CD4-positive, CD25-positive, alpha-beta regulatory T cell (primary cell): ENCODE measurements around the gene ACTR1B. TPM values are rescaled to one million over a fixed set of nuclear protein-coding genes. Genes with fewer than 3 reads are reported as not detected.
"Not testable (repeated sequence)": the region's sequence is repeated elsewhere in the genome, so short reads cannot be mapped to it uniquely, and the experiment has no call there.

ENCODE experiments used
- ATAC-seq, 2 donors: fragments of 150-1000 bp; cut with Tn5 transposase; one replicate each; pipeline ENCODE4 v1.10.0; 2021; ENCODE audit warnings: low read depth in 2 of 2, moderate number of reproducible peaks in 2 of 2, moderate library complexity in 1 of 2
- DNase-seq, 3 donors: peaks; one replicate each; pipeline versions ENCODE4 v3.0.0 to v3.0.0-alpha.2; 2012 to 2022; ENCODE audit warnings: mixed read lengths in 1 of 3
- H3K27ac ChIP-seq: one replicate; pipeline ENCODE4 v1.7.0; 2013; ENCODE audit warnings: mild to moderate bottlenecking, low read length; ENCODE audit not compliant: insufficient read depth, poor library complexity, severe bottlenecking
- H3K27me3 ChIP-seq: one replicate; pipeline ENCODE4 v1.7.0; 2013; ENCODE audit warnings: low read length; ENCODE audit not compliant: control insufficient read depth, insufficient read depth
- H3K36me3 ChIP-seq: one replicate; pipeline ENCODE4 v1.7.0; 2013; ENCODE audit warnings: mild to moderate bottlenecking, low read length, moderate library complexity; ENCODE audit not compliant: control insufficient read depth, insufficient read depth
- H3K4me1 ChIP-seq: 2 replicates; pipeline ENCODE4 v1.7.0; 2013; ENCODE audit warnings: mild to moderate bottlenecking, low read length; ENCODE audit not compliant: insufficient read depth, control insufficient read depth, poor library complexity, severe bottlenecking
- H3K4me3 ChIP-seq: one replicate; pipeline ENCODE4 v1.7.0; 2013; ENCODE audit warnings: low read depth, mild to moderate bottlenecking, low read length, moderate library complexity
- H3K9me3 ChIP-seq, 2 experiments: 1 replicate in 1 of 2; 2 replicates in 1 of 2; pipeline ENCODE4 v1.7.0; 2013; ENCODE audit warnings: low read length in 2 of 2, mild to moderate bottlenecking in 1 of 2, moderate library complexity in 1 of 2; ENCODE audit not compliant: control insufficient read depth in 2 of 2
- H3K27ac Mint-ChIP-seq, 3 donors: one replicate each; pipeline ENCODE4 v1.8.0; 2020 to 2022; ENCODE audit warnings: mild to moderate bottlenecking in 3 of 3, mixed read lengths in 3 of 3, moderate library complexity in 2 of 3
- H3K27me3 Mint-ChIP-seq: one replicate; pipeline ENCODE4 v1.8.0; 2022; ENCODE audit warnings: mild to moderate bottlenecking, mixed read lengths
- H3K36me3 Mint-ChIP-seq: one replicate; pipeline ENCODE4 v1.8.0; 2020; ENCODE audit warnings: mixed read lengths
- H3K4me1 Mint-ChIP-seq, 4 donors: one replicate each; pipeline ENCODE4 v1.8.0; 2020 to 2022; ENCODE audit warnings: mixed read lengths in 4 of 4, mild to moderate bottlenecking in 1 of 4
- H3K4me3 Mint-ChIP-seq, 4 donors: one replicate each; pipeline ENCODE4 v1.8.0; 2020 to 2022; ENCODE audit warnings: mild to moderate bottlenecking in 4 of 4, mixed read lengths in 4 of 4, moderate library complexity in 3 of 4
- H3K9me3 Mint-ChIP-seq, 7 donors: one replicate each; pipeline ENCODE4 v1.8.0; 2020 to 2022; ENCODE audit warnings: mixed read lengths in 7 of 7, mild to moderate bottlenecking in 3 of 7, moderate library complexity in 2 of 7
- polyA plus RNA-seq, 4 donors: library from polyadenylated mRNA; unstranded; fragments of 300-500 nt; fragmentation: Illumina TruSeq; gene quantifications; one replicate each; pipeline ENCODE4 v1.2.3, GENCODE V29; 2021
- total RNA-seq: library from RNA; stranded (reverse); gene quantifications from one replicate; pipeline ENCODE4 v1.2.3, GENCODE V29; 2022

ACTR1B gene
- total and polyA plus RNA-seq, 5 donors from 2014 or later, result 12.9 to 86.3 (median 21.9) TPM

- Histone ChIP-seq H3K27me3 (no peaks in the 10 kb centered on the region), H3K4me3 (peak overlapping the region; percentile 63), H3K36me3 (peaks cover 27% of the 10 kb centered on the region), H3K27ac (peak overlapping the region; percentile 88), H3K9me3 (no peaks in the 10 kb centered on the region), H3K4me1 (peaks cover 26% of the 10 kb centered on the region)
- Mint-ChIP-seq H3K4me3 (peak overlapping the region; percentile 88 to 96 (median 92)), H3K9me3 (no peaks in the 10 kb centered on the region), H3K27ac (peak overlapping the region; percentile 80 to 100 (median 98)), H3K27me3 (peaks cover 2% of the 10 kb centered on the region), H3K4me1 (peaks cover 5 to 36% (median 21%) of the 10 kb centered on the region in 4 donors), H3K36me3 (peaks cover 21% of the 10 kb centered on the region)
- DNase-seq (no peak), ATAC-seq (no peak)
Observed at GRCh38 chr2:97646977-97647376, 16.9 kb downstream of the ACTR1B start.

GRCh38 chr2:97645695-97646629 is 17.9 kb downstream of the ACTR1B start, which contains the start of gene COX5B:
TSS of gene COX5B (plus strand) at chr2:97646062. CDS start at chr2:97646087, 25 bp downstream.
- DNase-seq, result peak; percentile 98 to 99 (median 99)
- H3K9me3 Mint-ChIP-seq, result no peaks in the 10 kb centered on the region
- Histone ChIP-seq H3K4me1 (peaks cover 26% of the 10 kb centered on the region), H3K9me3 (no peaks in the 10 kb centered on the region), H3K27me3 (no peaks in the 10 kb centered on the region), H3K27ac (peak within 1 kb of the TSS; percentile 88), H3K4me3 (peak within 1 kb of the TSS; percentile 91), H3K36me3 (peaks cover 27% of the 10 kb centered on the region)
- peaks cover 5% of the 10 kb centered on the region for H3K27me3 Mint-ChIP-seq
- H3K36me3 Mint-ChIP-seq, result peaks cover 18% of the 10 kb centered on the region
- H3K27ac Mint-ChIP-seq, result peak within 1 kb of the TSS; percentile 97 to 100 (median 98)
- H3K4me1 Mint-ChIP-seq, result peaks cover 2 to 36% (median 20%) of the 10 kb centered on the region in 4 donors
- peak within 1 kb of the TSS; percentile 88 to 96 (median 92) for H3K4me3 Mint-ChIP-seq
- peak; percentile 97 to 98 for ATAC-seq

- DNase-seq, result no peak
- H3K27me3 Mint-ChIP-seq, result peaks cover 8% of the 10 kb centered on the region
- Histone ChIP-seq H3K4me1 (peaks cover 26% of the 10 kb centered on the region), H3K36me3 (peaks cover 23% of the 10 kb centered on the region), H3K4me3 (peak overlapping the region; percentile 91), H3K27ac (peak overlapping the region; percentile 88), H3K9me3 (no peaks in the 10 kb centered on the region), H3K27me3 (no peaks in the 10 kb centered on the region)
- peak; percentile 34 to 36 for ATAC-seq
- no peaks in the 10 kb centered on the region for H3K9me3 Mint-ChIP-seq
- peaks cover 0 to 36% (median 20%) of the 10 kb centered on the region in 4 donors for H3K4me1 Mint-ChIP-seq
- H3K27ac Mint-ChIP-seq, result peak overlapping the region; percentile 97 to 100 (median 98)
- peak overlapping the region; percentile 88 to 96 (median 92) for H3K4me3 Mint-ChIP-seq
- H3K36me3 Mint-ChIP-seq, result peaks cover 18% of the 10 kb centered on the region
Observed at GRCh38 chr2:97645112-97645694, 18.6 kb downstream of the ACTR1B start.

- H3K4me1 ChIP-seq, result peaks cover 26% of the 10 kb centered on the region
- Mint-ChIP-seq H3K27me3 (peaks cover 15% of the 10 kb centered on the region), H3K4me3 (peak overlapping the region in 3 of 4 donors; percentile 15 to 88 (median 77))
Observed at GRCh38 chr2:97644023-97644717, 19.7 kb downstream of the ACTR1B start.

GRCh38 chr2:97626049-97626430 is 37.8 kb downstream of the ACTR1B start:
- H3K27ac ChIP-seq, H3K9me3 ChIP-seq, H3K36me3 Mint-ChIP-seq, H3K27me3 ChIP-seq, H3K4me1 ChIP-seq, H3K4me3 Mint-ChIP-seq, H3K27ac Mint-ChIP-seq, DNase-seq, H3K4me1 Mint-ChIP-seq, ATAC-seq, H3K36me3 ChIP-seq, H3K4me3 ChIP-seq, H3K9me3 Mint-ChIP-seq: not testable (repeated sequence)
- peaks cover 15% of the 10 kb centered on the region for H3K27me3 Mint-ChIP-seq

More at GRCh38 chr2:97644023-97644717, 19.7 kb downstream of the ACTR1B start:
- no peak overlapping the region for H3K27ac Mint-ChIP-seq
- peaks cover 0 to 31% (median 20%) of the 10 kb centered on the region in 4 donors for H3K4me1 Mint-ChIP-seq
- peaks cover 10% of the 10 kb centered on the region for H3K36me3 Mint-ChIP-seq
- Histone ChIP-seq H3K27me3 (peaks cover 2% of the 10 kb centered on the region), H3K4me3 (no peak overlapping the region), H3K36me3 (peaks cover 21% of the 10 kb centered on the region), H3K27ac (no peak overlapping the region), H3K9me3 (no peaks in the 10 kb centered on the region)
- ATAC-seq (no peak), DNase-seq (no peak)
- H3K9me3 Mint-ChIP-seq, result no peaks in the 10 kb centered on the region

- H3K9me3 Mint-ChIP-seq, H3K36me3 Mint-ChIP-seq, H3K4me1 Mint-ChIP-seq: not testable (repeated sequence)
Observed at GRCh38 chr2:97625354-97626048, 38.3 kb downstream of the ACTR1B start.

GRCh38 chr2:97622976-97623375 is 40.9 kb downstream of the ACTR1B start:
- H3K27ac Mint-ChIP-seq, H3K4me3 Mint-ChIP-seq, ATAC-seq, H3K4me1 ChIP-seq, H3K9me3 ChIP-seq, H3K27me3 ChIP-seq, H3K27me3 Mint-ChIP-seq, H3K36me3 ChIP-seq, H3K36me3 Mint-ChIP-seq, DNase-seq, H3K4me1 Mint-ChIP-seq, H3K9me3 Mint-ChIP-seq, H3K4me3 ChIP-seq, H3K27ac ChIP-seq: not testable (repeated sequence)

More at GRCh38 chr2:97625354-97626048, 38.3 kb downstream of the ACTR1B start:
- H3K4me3 Mint-ChIP-seq, H3K9me3 ChIP-seq, H3K27me3 ChIP-seq, H3K4me3 ChIP-seq, H3K27ac Mint-ChIP-seq, DNase-seq, ATAC-seq, H3K4me1 ChIP-seq, H3K36me3 ChIP-seq, H3K27ac ChIP-seq: not testable (repeated sequence)
- peaks cover 10% of the 10 kb centered on the region for H3K27me3 Mint-ChIP-seq
